GM23248 (cell line): ENCODE results near the gene WDR4.

ENCODE experiments used
- EZH2 ChIP-seq: fragments of 200-600 bp; sonication (generic); IDR thresholded peaks from 2 replicates; pipeline ENCODE4 v1.6.1; 2018; ENCODE audit warnings: antibody characterized with exemption, mild to moderate bottlenecking; ENCODE audit not compliant: insufficient read depth, poor library complexity, severe bottlenecking
- EZH2phosphoT487 ChIP-seq: fragments of 200-600 bp; sonication (generic); IDR thresholded peaks from 2 replicates; pipeline ENCODE4 v1.6.1; 2018; ENCODE audit warnings: antibody characterized with exemption, moderate library complexity, mild to moderate bottlenecking, low read depth; ENCODE audit not compliant: insufficient read depth

DNA sequence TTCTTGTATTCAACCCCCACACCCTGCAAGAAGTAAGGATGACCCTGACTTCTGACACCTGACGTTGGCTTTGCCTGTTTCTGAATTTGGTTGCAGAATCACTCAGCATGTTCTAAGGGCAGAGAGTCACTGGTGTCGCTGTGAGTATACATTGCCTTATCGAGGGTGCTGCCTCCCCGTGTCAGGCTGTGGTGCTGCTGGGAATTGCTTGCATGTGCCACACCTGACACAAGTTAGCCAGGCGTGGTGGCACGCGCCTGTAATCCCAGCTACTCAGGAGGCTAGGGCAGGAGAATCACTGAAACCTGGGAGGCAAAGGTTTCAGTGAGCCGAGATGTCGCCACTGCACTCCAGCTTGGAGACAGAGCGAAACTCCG is 45.9 kb downstream of the WDR4 start:
- TF ChIP-seq EZH2 (no peak), EZH2phosphoT487 (no peak)
